ENCODE data around the gene ZNF367.

DNA sequence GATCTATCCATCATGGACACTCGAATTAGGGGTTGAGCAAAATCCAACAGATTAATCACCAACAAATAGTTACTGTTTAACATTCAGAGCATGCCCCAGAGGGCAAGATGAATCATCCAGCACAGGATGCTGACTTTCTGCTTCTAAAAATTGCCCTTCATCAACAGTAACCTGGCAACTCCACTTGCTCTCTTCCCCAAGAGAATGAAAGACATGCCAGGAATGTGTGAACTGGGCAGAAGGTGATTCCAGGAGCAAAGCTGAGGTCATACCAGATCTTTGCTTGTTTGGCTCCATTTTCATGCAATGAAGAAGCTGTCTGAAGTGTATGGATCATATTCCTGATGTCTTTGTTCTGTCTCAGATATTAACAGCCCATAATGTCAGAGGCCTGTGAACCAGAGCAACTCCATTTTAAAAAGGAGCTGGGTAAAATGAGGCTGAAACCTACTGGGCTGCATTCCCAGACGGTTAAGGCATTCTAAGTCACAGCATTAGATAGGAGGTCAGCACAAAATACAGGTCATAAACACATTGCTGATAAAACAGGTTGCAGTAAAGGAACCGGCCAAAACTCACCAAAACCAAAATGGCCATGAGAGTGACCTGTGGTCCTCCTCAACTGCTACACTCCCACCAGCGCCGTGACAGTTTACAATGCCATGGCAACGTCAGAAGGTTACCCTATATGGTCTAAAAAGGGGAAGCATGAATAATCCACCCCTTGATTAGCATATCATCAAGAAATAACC, 2.5 kb upstream of the ZNF367 start:
- TF ChIP-seq EZH2 (IDR thresholded peaks at IDR 0.05; ENCODE audit: borderline replicate concordance, insufficient read depth, low read length, poor library complexity, severe bottlenecking) (no peak), TAF1 (IDR thresholded peaks at IDR 0.05; ENCODE audit: low read depth) (no peak), EP300 (conservative IDR thresholded peaks at IDR 0.05; ENCODE audit: poor library complexity, severe bottlenecking) (no peak), POLR2AphosphoS5 (IDR thresholded peaks at IDR 0.05) (no peak), RAD21 (conservative IDR thresholded peaks at IDR 0.05) (no peak)
- TF ChIP-seq, protein P1, sequence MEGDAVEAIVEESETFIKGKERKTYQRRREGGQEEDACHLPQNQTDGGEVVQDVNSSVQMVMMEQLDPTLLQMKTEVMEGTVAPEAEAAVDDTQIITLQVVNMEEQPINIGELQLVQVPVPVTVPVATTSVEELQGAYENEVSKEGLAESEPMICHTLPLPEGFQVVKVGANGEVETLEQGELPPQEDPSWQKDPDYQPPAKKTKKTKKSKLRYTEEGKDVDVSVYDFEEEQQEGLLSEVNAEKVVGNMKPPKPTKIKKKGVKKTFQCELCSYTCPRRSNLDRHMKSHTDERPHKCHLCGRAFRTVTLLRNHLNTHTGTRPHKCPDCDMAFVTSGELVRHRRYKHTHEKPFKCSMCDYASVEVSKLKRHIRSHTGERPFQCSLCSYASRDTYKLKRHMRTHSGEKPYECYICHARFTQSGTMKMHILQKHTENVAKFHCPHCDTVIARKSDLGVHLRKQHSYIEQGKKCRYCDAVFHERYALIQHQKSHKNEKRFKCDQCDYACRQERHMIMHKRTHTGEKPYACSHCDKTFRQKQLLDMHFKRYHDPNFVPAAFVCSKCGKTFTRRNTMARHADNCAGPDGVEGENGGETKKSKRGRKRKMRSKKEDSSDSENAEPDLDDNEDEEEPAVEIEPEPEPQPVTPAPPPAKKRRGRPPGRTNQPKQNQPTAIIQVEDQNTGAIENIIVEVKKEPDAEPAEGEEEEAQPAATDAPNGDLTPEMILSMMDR (IDR thresholded peaks at IDR 0.05; ENCODE audit: poor library complexity, severe bottlenecking): no peak
